ENCODE results near the gene ACTN4. TPM values are rescaled to one million over a fixed set of nuclear protein-coding genes. Genes with fewer than 3 reads are reported as not detected.
A peak's percentile ranks its signal among the peaks of the same experiment; 100 is the strongest.

Gene ACTN4
- total RNA-seq, 1 experiment from 2014 or later, result 3,297 TPM

- H3K4me1 ChIP-seq (ENCODE audit: control insufficient read depth, insufficient read depth, low read length), result peaks cover 100% of the 10 kb centered on the region
Observed at GRCh38 chr19:38697641-38698071, 50.2 kb downstream of the ACTN4 start.

GRCh38 chr19:38698225-38699026, 51.0 kb downstream of the ACTN4 start:
- ChIA-PET CTCF (no interaction called here), POLR2A (interaction anchor here (0.7 kb wide), 1 partner anchor 44 kb away, joined by 4 read pairs; no protein-coding TSS in a partner anchor)
- no peaks in the 10 kb centered on the region for H3K27me3 ChIP-seq (ENCODE audit: control insufficient read depth, insufficient read depth, low read length)
- H3K4me1 ChIP-seq (ENCODE audit: control insufficient read depth, insufficient read depth, low read length), result peaks cover 95% of the 10 kb centered on the region
- H3K4me3 ChIP-seq (ENCODE audit: low read depth in 2 of 2, low read length in 2 of 2), result no peak overlapping the region
- peaks cover 42% of the 10 kb centered on the region for H3K36me3 ChIP-seq (ENCODE audit: control insufficient read depth, insufficient read depth, low read length)
- ATAC-seq (no peak), DNase-seq (ENCODE audit: low read depth, low spot score) (no peak)
- H3K27ac ChIP-seq (ENCODE audit: low read length), result peak overlapping the region; percentile 98
- BruUV-seq (replicated peaks), result no TSS peak
- intact Hi-C loops (cut with micrococcal nuclease; ENCODE audit: unreplicated experiment) (no loop called here), in situ Hi-C loops (cut with HindIII; ENCODE audit: low pct_unique_long_range_greater_than_20kb, low sequenced_read_pairs) (no loop called here)
- H3K9me3 ChIP-seq (ENCODE audit: control insufficient read depth, insufficient read depth, low read depth, low read length), result no peaks in the 10 kb centered on the region
- TF ChIP-seq REST (IDR thresholded peaks at IDR 0.05; ENCODE audit: insufficient read depth in 1 of 2, low read depth in 2 of 2, low read length in 1 of 2) (no peak), SIN3A (IDR thresholded peaks at IDR 0.05; ENCODE audit: borderline replicate concordance, insufficient read depth, low read depth, low read length) (no peak), TCF7L2 (IDR thresholded peaks at IDR 0.05; ENCODE audit: low read depth, low read length) (no peak), CTCF (IDR thresholded peaks at IDR 0.05) (no peak)

More at GRCh38 chr19:38697641-38698071, 50.2 kb downstream of the ACTN4 start:
- Histone ChIP-seq H3K4me3 (ENCODE audit: low read depth in 2 of 2, low read length in 2 of 2) (no peak overlapping the region), H3K36me3 (ENCODE audit: control insufficient read depth, insufficient read depth, low read length) (peaks cover 40% of the 10 kb centered on the region), H3K9me3 (ENCODE audit: control insufficient read depth, insufficient read depth, low read depth, low read length) (no peaks in the 10 kb centered on the region), H3K27ac (ENCODE audit: low read length) (peak overlapping the region; percentile 98), H3K27me3 (ENCODE audit: control insufficient read depth, insufficient read depth, low read length) (no peaks in the 10 kb centered on the region)
- ATAC-seq (no peak), DNase-seq (ENCODE audit: low read depth, low spot score) (no peak)
- intact Hi-C loops (cut with micrococcal nuclease; ENCODE audit: unreplicated experiment), result no loop called here
- ChIA-PET CTCF (no interaction called here), POLR2A (interaction anchor here (0.6 kb wide), 1 partner anchor 36 kb away, joined by 12 read pairs; no protein-coding TSS in a partner anchor)
- TF ChIP-seq CTCF (IDR thresholded peaks at IDR 0.05) (no peak), REST (IDR thresholded peaks at IDR 0.05; ENCODE audit: insufficient read depth in 1 of 2, low read depth in 2 of 2, low read length in 1 of 2) (no peak), SIN3A (IDR thresholded peaks at IDR 0.05; ENCODE audit: borderline replicate concordance, insufficient read depth, low read depth, low read length) (no peak), POLR2AphosphoS5 (IDR thresholded peaks at IDR 0.05; ENCODE audit: low read depth, low read length) (no peak), TCF7L2 (IDR thresholded peaks at IDR 0.05; ENCODE audit: low read depth, low read length) (no peak)
- no TSS peak for BruUV-seq (replicated peaks)
- in situ Hi-C loops (cut with HindIII; ENCODE audit: low pct_unique_long_range_greater_than_20kb, low sequenced_read_pairs), result no loop called here

Data from Panc1 (cell line).